Lower leg skin (tissue), 3 donors: ENCODE measurements around the gene PIEZO2.

Source experiments
- POLR2A ChIP-seq, 2 donors: fragments of 450-650 bp; IDR thresholded peaks; one replicate each; pipeline ENCODE4 v1.6.1; 2016 to 2017; ENCODE audit warnings: antibody characterized with exemption in 2 of 2, mild to moderate bottlenecking in 1 of 2, moderate library complexity in 1 of 2
- TF ChIP-seq, protein P1 (sequence below), 3 donors: fragments of 450-650 bp; IDR thresholded peaks; one replicate each; pipeline ENCODE4 v1.5.1; 2016; ENCODE audit warnings: antibody characterized with exemption in 3 of 3, mild to moderate bottlenecking in 3 of 3, moderate library complexity in 2 of 3

DNA sequence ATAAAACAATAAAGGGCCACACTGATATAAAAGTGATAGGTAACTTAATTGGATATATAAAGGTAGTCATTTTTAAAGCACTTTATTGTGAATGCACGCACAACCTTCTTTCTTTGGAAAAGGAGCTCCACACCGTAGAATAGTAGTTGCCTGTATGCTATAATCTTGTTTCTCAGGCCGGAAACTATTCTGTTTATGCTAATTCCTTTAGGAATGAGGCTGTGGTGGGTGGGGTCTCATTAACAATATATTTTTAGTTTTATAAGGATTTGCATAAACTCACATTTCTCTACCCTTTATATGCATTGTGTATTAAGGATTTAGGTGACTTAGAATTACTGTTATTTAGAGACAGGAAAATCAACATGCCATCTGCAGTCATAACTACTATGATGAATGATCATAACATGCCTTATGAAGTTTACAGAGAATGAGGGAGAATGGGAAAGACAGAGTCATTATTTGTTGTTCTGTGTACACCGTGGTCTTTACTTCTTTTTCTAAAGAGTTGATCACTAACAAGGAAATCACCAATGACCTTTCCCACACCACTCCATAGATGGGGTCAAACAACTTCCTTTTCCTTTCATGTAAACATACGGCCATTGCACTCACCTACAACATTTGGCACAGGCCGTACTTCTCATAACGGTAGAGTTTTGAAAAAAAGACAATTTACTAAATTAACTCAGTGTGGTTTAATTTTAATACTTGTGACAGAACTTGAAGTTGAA lies 84.5 kb downstream of the PIEZO2 start:
- TF ChIP-seq, protein P1, sequence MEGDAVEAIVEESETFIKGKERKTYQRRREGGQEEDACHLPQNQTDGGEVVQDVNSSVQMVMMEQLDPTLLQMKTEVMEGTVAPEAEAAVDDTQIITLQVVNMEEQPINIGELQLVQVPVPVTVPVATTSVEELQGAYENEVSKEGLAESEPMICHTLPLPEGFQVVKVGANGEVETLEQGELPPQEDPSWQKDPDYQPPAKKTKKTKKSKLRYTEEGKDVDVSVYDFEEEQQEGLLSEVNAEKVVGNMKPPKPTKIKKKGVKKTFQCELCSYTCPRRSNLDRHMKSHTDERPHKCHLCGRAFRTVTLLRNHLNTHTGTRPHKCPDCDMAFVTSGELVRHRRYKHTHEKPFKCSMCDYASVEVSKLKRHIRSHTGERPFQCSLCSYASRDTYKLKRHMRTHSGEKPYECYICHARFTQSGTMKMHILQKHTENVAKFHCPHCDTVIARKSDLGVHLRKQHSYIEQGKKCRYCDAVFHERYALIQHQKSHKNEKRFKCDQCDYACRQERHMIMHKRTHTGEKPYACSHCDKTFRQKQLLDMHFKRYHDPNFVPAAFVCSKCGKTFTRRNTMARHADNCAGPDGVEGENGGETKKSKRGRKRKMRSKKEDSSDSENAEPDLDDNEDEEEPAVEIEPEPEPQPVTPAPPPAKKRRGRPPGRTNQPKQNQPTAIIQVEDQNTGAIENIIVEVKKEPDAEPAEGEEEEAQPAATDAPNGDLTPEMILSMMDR (IDR thresholded peaks at IDR 0.05) = no peak
- TF ChIP-seq POLR2A (IDR thresholded peaks at IDR 0.05) = no peak
